Measurements from ENCODE around the gene ACTMAP. TPM values are rescaled to one million over a fixed set of nuclear protein-coding genes. Genes with fewer than 3 reads are reported as not detected.
"Not testable (repeated sequence)": the region's sequence is repeated elsewhere in the genome, so short reads cannot be mapped to it uniquely, and the experiment has no call there.

ACTMAP gene
- total RNA-seq, 2 experiments from 2014 or later = 13.7 to 18.2 TPM

DNA sequence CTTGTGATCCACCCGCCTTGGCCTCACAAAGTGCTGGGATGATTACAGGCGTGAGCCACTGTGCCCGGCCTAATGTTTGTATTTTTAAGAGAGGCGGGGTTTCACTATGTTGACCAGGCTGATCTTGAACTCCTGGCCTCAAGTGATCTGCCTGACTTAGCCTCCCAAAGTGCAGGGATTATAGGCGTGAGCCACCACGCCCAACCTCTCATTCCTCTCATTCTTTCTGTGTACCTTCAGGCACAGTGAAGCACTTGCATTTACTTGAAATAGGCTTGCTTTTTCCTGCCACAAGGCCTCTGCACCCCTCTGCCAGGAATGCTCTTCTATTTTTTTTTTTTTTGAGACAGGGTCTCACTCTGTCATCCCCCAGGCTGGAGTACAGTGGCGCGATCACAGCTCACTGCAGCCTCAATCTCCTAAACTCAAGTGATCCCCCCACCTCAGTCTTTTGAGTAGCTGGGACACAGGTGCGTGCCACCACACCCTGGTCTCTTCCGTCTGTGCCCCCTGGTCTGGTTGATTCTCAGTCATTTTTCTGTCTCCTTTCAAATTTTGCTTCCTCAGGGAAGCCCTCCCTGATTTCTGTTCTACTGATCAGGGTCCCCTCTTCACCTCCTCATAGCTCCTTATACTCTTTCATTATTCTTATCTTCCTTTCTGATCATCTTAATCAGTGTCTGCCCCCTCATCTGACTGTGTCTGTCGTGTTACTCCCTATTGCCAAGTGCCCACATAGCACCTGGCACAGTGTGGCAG is 15.1 kb downstream of the ACTMAP start:
- DNase-seq = no peak
- Mint-ChIP-seq H3K9me3 (ENCODE audit: low read depth) (no peaks in the 10 kb centered on the region), H3K4me3 (no peak overlapping the region), H3K36me3 (peaks cover 13% of the 10 kb centered on the region), H3K4me1 (peaks cover 5% of the 10 kb centered on the region), H3K27me3 (no peaks in the 10 kb centered on the region), H3K27ac (no peak overlapping the region)
- no peak for ATAC-seq
- CTCF ChIA-PET = interaction anchor here (1.6 kb wide), 1 partner anchor 101 kb away, joined by 5 read pairs; no protein-coding TSS in a partner anchor

DNA sequence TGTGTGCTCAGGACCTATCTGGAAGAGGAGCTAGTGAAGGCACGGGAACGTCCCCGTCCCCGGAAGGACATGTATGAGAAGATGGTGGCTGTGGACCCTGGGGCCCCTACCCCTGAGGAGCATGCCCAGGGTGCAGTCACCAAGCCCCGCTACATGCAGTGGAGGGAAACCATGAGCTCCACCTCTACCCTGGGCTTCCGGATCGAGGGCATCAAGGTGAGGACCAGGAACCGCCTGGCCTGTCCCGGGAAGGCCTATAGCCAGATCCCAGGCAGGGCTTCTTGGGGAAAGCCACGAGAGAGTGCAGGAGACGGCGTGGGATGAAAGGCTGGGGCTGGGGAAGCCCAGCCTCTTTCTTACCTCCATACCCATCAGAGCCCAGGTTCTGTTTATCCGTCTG is 17.1 kb downstream of the ACTMAP start:
- CTCF ChIA-PET = interaction anchor here (1.8 kb wide), 1 partner anchor 87 kb away, joined by 4 read pairs; no protein-coding TSS in a partner anchor
- H3K27ac Mint-ChIP-seq = no peak overlapping the region
- peaks cover 14% of the 10 kb centered on the region for H3K36me3 Mint-ChIP-seq
- H3K27me3 Mint-ChIP-seq = no peaks in the 10 kb centered on the region
- no peak overlapping the region for H3K4me3 Mint-ChIP-seq
- DNase-seq (no peak), ATAC-seq (no peak)
- H3K4me1 Mint-ChIP-seq = no peaks in the 10 kb centered on the region
- H3K9me3 Mint-ChIP-seq (ENCODE audit: low read depth) = no peaks in the 10 kb centered on the region

- not testable (repeated sequence) for H3K4me3 Mint-ChIP-seq, H3K27ac Mint-ChIP-seq
- CTCF ChIA-PET = interaction anchor here (0.6 to 1.8 kb wide), 3 partner anchors 15 to 88 kb away, joined by 3 to 4 read pairs (median 3); partner anchors contain the start of genes COQ8B and ITPKC
Measured at GRCh38 chr19:40732304-40732703, 18.0 kb downstream of the ACTMAP start.

GRCh38 chr19:40730065-40730464 is 20.2 kb downstream of the ACTMAP start:
- H3K27me3 Mint-ChIP-seq; H3K4me3 Mint-ChIP-seq; H3K27ac Mint-ChIP-seq; DNase-seq; CTCF ChIA-PET; ATAC-seq; H3K4me1 Mint-ChIP-seq; H3K9me3 Mint-ChIP-seq (ENCODE audit: low read depth): not testable (repeated sequence)
- peaks cover 14% of the 10 kb centered on the region for H3K36me3 Mint-ChIP-seq

More at GRCh38 chr19:40732304-40732703, 18.0 kb downstream of the ACTMAP start:
- H3K36me3 Mint-ChIP-seq = peaks cover 14% of the 10 kb centered on the region
- ATAC-seq; H3K9me3 Mint-ChIP-seq (ENCODE audit: low read depth); H3K27me3 Mint-ChIP-seq; H3K4me1 Mint-ChIP-seq; DNase-seq: not testable (repeated sequence)

DNA sequence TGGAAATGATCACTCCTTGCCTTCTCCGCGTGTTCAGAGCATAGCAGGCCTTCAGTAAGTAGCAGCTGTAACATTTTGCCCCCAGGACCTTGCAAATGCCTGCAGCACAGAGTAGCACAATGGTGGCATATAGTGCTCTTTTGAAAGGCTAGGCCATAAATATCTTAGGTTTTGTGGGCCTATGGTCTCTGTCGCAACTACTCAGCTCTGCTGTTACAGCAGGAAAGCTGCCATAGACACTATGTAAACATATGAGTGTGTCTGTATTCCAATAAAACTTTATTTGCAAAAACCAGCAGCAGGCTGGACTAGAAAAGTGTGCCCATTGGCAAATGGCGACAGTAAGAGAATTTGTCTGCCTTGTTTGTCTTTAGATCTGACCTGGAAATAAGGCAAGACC is 24.0 kb downstream of the ACTMAP start:
- H3K4me1 Mint-ChIP-seq = peaks cover 16% of the 10 kb centered on the region
- DNase-seq (no peak), ATAC-seq (no peak)
- peaks cover 21% of the 10 kb centered on the region for H3K36me3 Mint-ChIP-seq
- no peak overlapping the region for H3K27ac Mint-ChIP-seq
- no peak overlapping the region for H3K4me3 Mint-ChIP-seq
- no peaks in the 10 kb centered on the region for H3K9me3 Mint-ChIP-seq (ENCODE audit: low read depth)
- CTCF ChIA-PET = no interaction called here
- H3K27me3 Mint-ChIP-seq = no peaks in the 10 kb centered on the region

GRCh38 chr19:40724855-40725254 is 25.4 kb downstream of the ACTMAP start:
- Mint-ChIP-seq H3K9me3 (ENCODE audit: low read depth) (no peaks in the 10 kb centered on the region), H3K4me1 (peaks cover 28% of the 10 kb centered on the region), H3K27ac (no peak overlapping the region), H3K27me3 (no peaks in the 10 kb centered on the region), H3K36me3 (peaks cover 18% of the 10 kb centered on the region), H3K4me3 (no peak overlapping the region)
- DNase-seq (no peak), ATAC-seq (peak; percentile 54)
- CTCF ChIA-PET = no interaction called here

GRCh38 chr19:40724315-40724714 is 26.0 kb downstream of the ACTMAP start:
- no peak overlapping the region for H3K4me3 Mint-ChIP-seq
- ATAC-seq (no peak), DNase-seq (no peak)
- peaks cover 33% of the 10 kb centered on the region for H3K4me1 Mint-ChIP-seq
- CTCF ChIA-PET = no interaction called here
- H3K27ac Mint-ChIP-seq = no peak overlapping the region
- H3K36me3 Mint-ChIP-seq = peaks cover 18% of the 10 kb centered on the region
- no peaks in the 10 kb centered on the region for H3K27me3 Mint-ChIP-seq
- no peaks in the 10 kb centered on the region for H3K9me3 Mint-ChIP-seq (ENCODE audit: low read depth)

DNA sequence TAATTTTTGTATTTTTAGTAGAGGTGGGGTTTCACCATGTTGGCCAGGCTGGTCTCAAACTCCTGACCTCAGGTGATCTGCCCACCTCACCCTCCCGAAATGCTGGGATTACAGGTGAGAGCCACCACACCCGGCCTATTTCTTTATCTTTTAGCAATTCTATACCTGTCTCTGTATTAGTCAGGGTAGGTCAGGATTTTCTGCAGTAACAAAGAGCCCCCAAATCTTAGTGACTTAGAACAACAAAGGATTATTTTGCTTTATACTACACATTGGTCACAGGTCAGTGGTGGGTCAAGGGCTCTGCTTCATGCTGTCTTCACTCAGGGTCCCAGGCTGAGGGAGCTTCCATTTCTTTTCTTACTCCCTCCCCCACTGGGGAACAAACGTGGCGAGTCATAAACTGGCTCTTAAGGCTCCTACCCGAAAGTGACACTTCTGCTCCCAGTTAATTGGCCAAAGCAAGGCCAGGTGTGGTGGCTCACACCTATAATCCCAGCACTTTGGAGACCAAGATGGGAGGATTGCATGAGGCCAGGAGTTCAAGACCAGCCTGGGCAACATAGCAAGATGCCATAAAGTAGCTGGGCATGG is 26.5 kb downstream of the ACTMAP start:
- Mint-ChIP-seq H3K4me3 (no peak overlapping the region), H3K27me3 (no peaks in the 10 kb centered on the region), H3K36me3 (peaks cover 18% of the 10 kb centered on the region), H3K27ac (no peak overlapping the region), H3K4me1 (peaks cover 38% of the 10 kb centered on the region), H3K9me3 (ENCODE audit: low read depth) (no peaks in the 10 kb centered on the region)
- ATAC-seq (no peak), DNase-seq (no peak)
- CTCF ChIA-PET = no interaction called here

DNA sequence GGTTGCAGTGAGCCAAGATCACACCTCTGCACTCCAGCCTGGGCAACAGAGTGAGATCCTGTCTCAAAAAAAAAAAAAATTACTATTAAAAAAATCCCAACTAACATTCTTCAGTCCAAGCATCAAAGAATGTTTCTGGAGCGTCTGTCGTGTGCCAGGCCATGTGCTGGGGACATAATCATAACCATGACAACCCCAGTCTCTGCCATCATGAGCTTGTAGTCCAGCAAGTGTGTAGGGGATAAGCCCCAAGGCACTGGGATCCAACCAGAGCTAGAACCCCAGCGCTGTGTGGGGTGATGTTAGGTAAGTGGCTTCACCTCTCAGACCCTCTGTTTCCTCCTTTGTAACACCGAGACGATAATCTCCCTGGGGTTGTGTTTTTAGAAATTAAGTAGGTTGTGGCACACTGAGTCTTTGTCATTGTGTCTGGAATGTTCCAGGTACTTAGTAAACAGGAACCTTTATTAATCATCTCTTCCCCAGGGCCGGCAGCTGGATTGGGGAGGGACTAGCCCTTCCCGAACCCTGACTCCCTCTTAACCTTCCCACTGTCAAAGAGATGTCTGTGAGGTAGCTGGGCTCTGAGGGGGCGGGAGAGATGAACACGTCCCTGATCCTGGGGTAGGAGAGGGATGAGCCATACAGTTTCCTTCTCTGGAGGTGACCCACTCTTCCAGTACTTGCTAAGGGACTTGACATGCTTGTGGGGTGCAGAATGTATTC is 28.2 kb downstream of the ACTMAP start:
- CTCF ChIA-PET = interaction anchor here (0.8 to 0.9 kb wide), 2 partner anchors 21 to 31 kb away, joined by 3 read pairs; partner anchors contain the start of gene NUMBL
- H3K9me3 Mint-ChIP-seq (ENCODE audit: low read depth) = no peaks in the 10 kb centered on the region

GRCh38 chr19:40721140-40721486 is 29.2 kb downstream of the ACTMAP start:
- H3K36me3 Mint-ChIP-seq = peaks cover 14% of the 10 kb centered on the region
- no peak overlapping the region for H3K27ac Mint-ChIP-seq
- CTCF ChIA-PET = interaction anchor here (1.5 kb wide), 1 partner anchor 23 kb away, joined by 4 read pairs; no protein-coding TSS in a partner anchor
- H3K9me3 Mint-ChIP-seq (ENCODE audit: low read depth) = no peaks in the 10 kb centered on the region
- no peaks in the 10 kb centered on the region for H3K27me3 Mint-ChIP-seq
- no peak overlapping the region for H3K4me3 Mint-ChIP-seq
- ATAC-seq (no peak), DNase-seq (no peak)
- peaks cover 52% of the 10 kb centered on the region for H3K4me1 Mint-ChIP-seq

More for the DNA sequence above, 28.2 kb downstream of the ACTMAP start:
- Mint-ChIP-seq H3K36me3 (peaks cover 14% of the 10 kb centered on the region), H3K27ac (no peak overlapping the region), H3K27me3 (no peaks in the 10 kb centered on the region), H3K4me1 (peaks cover 49% of the 10 kb centered on the region), H3K4me3 (no peak overlapping the region)
- DNase-seq (no peak), ATAC-seq (no peak)

DNA sequence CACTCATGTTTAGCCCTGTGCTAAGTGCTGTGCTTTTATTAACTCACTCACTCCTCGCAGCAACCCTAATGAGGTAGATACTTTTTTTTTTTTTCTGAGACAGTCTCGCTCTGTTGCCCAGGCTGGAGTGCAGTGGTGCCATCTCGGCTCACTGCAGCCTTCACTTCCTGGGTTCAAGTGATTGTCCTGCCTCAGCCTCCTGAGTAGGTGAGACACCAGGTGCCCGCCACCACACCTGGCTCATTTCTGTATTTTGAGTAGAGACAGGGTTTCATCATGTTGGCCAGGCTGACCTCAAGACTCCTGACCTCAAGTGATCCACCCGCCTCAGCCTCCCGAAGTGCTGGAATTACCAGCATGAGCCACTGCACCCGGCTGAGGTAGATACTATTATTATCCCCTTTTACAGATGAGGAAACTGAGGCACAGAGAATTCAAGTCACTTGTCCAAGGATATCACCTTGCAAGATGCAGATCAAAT is 30.8 kb downstream of the ACTMAP start:
- CTCF ChIA-PET = no interaction called here
- Mint-ChIP-seq H3K4me1 (peaks cover 61% of the 10 kb centered on the region), H3K27ac (no peak overlapping the region), H3K36me3 (peaks cover 10% of the 10 kb centered on the region), H3K9me3 (ENCODE audit: low read depth) (no peaks in the 10 kb centered on the region), H3K27me3 (no peaks in the 10 kb centered on the region), H3K4me3 (peak overlapping the region; percentile 73)
- ATAC-seq (no peak), DNase-seq (no peak)

DNA sequence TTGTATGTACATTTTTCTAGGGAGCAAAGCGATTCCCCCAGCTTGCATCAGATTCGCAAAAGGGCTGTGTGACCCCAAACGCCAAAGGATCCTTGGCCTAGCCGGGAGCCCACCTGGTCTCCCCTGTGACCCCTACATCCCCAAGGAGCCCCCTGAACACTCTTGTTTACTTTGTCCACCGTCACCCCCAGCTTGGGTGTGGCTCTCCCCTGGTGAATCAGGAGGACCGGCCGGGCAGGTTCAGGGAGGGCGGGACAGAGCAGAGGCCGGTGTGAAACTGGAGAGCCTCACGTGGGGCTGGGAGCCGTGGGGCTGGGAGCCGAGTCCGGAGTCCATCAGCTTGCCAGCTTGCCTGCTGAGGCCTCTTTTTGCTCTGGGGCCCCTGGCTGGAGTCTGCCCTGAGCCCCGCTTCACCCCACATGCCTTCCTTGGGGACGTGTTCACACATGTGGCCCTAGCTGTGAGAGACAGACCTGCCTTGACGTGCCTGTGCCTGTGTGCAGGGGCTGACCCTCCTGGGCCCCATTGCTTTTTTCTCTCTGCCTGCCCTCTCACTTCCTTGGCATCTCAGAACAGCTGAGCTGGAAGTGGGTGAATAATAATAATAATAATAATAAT is 31.4 kb downstream of the ACTMAP start:
- H3K4me3 Mint-ChIP-seq = peak overlapping the region; percentile 73
- peak overlapping the region; percentile 78 for H3K27ac Mint-ChIP-seq
- ATAC-seq (no peak), DNase-seq (no peak)
- peaks cover 63% of the 10 kb centered on the region for H3K4me1 Mint-ChIP-seq
- no peaks in the 10 kb centered on the region for H3K9me3 Mint-ChIP-seq (ENCODE audit: low read depth)
- H3K27me3 Mint-ChIP-seq = no peaks in the 10 kb centered on the region
- H3K36me3 Mint-ChIP-seq = peaks cover 9% of the 10 kb centered on the region
- CTCF ChIA-PET = no interaction called here
